Smooth muscle cell (in vitro differentiated cells): ENCODE results near the gene B4GALNT1. TPM values are rescaled to one million over a fixed set of nuclear protein-coding genes. Genes with fewer than 3 reads are reported as not detected.

Experiments
- DNase-seq: peaks from one replicate; lab custom pipeline; 2025; ENCODE audit not compliant: unreplicated experiment; lab: John Stamatoyannopoulos, UW
- H2AFZ ChIP-seq: fragments of 200-600 bp; sonication (generic); 2 replicates; pipeline ENCODE4 v1.6.0; 2016; ENCODE audit warnings: antibody characterized with exemption, low read depth, mild to moderate bottlenecking
- H3F3A ChIP-seq: fragments of 200-600 bp; sonication (generic); 2 replicates; pipeline ENCODE4 v1.6.0; 2017; ENCODE audit warnings: antibody characterized with exemption, low read depth
- H3K27ac ChIP-seq: fragments of 200-600 bp; sonication (generic); 2 replicates; pipeline ENCODE4 v1.5.1; 2016; ENCODE audit warnings: low read depth, mild to moderate bottlenecking
- H3K27me3 ChIP-seq: fragments of 200-600 bp; sonication (generic); 2 replicates; pipeline ENCODE4 v1.6.1; 2016; ENCODE audit warnings: low read depth, mild to moderate bottlenecking
- H3K36me3 ChIP-seq: fragments of 200-600 bp; sonication (generic); 2 replicates; pipeline ENCODE4 v1.5.1; 2016; ENCODE audit warnings: low read depth
- H3K4me1 ChIP-seq: fragments of 200-600 bp; sonication (generic); 2 replicates; pipeline ENCODE4 v1.5.1; 2016; ENCODE audit warnings: low read depth
- H3K4me2 ChIP-seq: fragments of 200-600 bp; sonication (generic); 2 replicates; pipeline ENCODE4 v1.6.0; 2016; ENCODE audit warnings: mild to moderate bottlenecking
- H3K4me3 ChIP-seq: fragments of 200-600 bp; sonication (generic); 2 replicates; pipeline ENCODE4 v1.5.1; 2016; ENCODE audit warnings: mild to moderate bottlenecking
- H3K79me2 ChIP-seq: fragments of 200-600 bp; sonication (generic); 2 replicates; pipeline ENCODE4 v1.6.0; 2016; ENCODE audit warnings: low read depth, mild to moderate bottlenecking
- H3K9ac ChIP-seq: fragments of 200-600 bp; sonication (generic); 2 replicates; pipeline ENCODE4 v1.6.0; 2016; ENCODE audit warnings: low read depth
- H3K9me3 ChIP-seq: fragments of 200-600 bp; sonication (generic); replicated peaks from 2 replicates; pipeline ENCODE4 v1.5.1; 2016; ENCODE audit warnings: low read depth
- H4K20me1 ChIP-seq: fragments of 200-600 bp; sonication (generic); 2 replicates; pipeline ENCODE4 v1.6.0; 2016; ENCODE audit warnings: low read depth
- WGBS: methylation state at CpG from one replicate; pipeline ENCODE4 v1.1.7; 2016; ENCODE audit warnings: low lambda C conversion rate; 5-methylcytosine and 5-hydroxymethylcytosine counted together
- polyA plus RNA-seq: library from polyadenylated mRNA; unstranded; fragments of >200 nt; fragmentation: Nextera tagmentation; extraction: Ambion mirVana; gene quantifications from 2 replicates; pipeline ENCODE4 v1.2.1, GENCODE V29; 2016
- total RNA-seq: library from RNA; depleted of rRNA; stranded (reverse); fragments of >200 nt; gene quantifications from 2 replicates; pipeline ENCODE4 v1.2.3, GENCODE V29; 2014
- TF ChIP-seq, protein P1 (sequence below): fragments of 200-600 bp; sonication (generic); IDR thresholded peaks from 2 replicates; pipeline ENCODE4 v1.5.1; 2017; ENCODE audit warnings: borderline replicate concordance, mild to moderate bottlenecking, antibody characterized with exemption; ENCODE audit not compliant: insufficient read depth, poor library complexity, severe bottlenecking

Gene B4GALNT1
- total and polyA plus RNA-seq, 2 experiments from 2014 or later: 1.8 to 5.6 TPM

GRCh38 chr12:57609101-57609780, 23.8 kb downstream of the B4GALNT1 start:
- H3K9ac ChIP-seq: no peak overlapping the region
- 56% methylated on average over 19 of the region's 19 CpGs for WGBS
- no peak overlapping the region for H3K27ac ChIP-seq
- no peaks in the 10 kb centered on the region for H3K27me3 ChIP-seq
- TF ChIP-seq, protein P1, sequence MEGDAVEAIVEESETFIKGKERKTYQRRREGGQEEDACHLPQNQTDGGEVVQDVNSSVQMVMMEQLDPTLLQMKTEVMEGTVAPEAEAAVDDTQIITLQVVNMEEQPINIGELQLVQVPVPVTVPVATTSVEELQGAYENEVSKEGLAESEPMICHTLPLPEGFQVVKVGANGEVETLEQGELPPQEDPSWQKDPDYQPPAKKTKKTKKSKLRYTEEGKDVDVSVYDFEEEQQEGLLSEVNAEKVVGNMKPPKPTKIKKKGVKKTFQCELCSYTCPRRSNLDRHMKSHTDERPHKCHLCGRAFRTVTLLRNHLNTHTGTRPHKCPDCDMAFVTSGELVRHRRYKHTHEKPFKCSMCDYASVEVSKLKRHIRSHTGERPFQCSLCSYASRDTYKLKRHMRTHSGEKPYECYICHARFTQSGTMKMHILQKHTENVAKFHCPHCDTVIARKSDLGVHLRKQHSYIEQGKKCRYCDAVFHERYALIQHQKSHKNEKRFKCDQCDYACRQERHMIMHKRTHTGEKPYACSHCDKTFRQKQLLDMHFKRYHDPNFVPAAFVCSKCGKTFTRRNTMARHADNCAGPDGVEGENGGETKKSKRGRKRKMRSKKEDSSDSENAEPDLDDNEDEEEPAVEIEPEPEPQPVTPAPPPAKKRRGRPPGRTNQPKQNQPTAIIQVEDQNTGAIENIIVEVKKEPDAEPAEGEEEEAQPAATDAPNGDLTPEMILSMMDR: no peak
- peaks cover 19% of the 10 kb centered on the region for H3F3A ChIP-seq
- H4K20me1 ChIP-seq: no peaks in the 10 kb centered on the region
- no peaks in the 10 kb centered on the region for H3K79me2 ChIP-seq
- no peak overlapping the region for H3K4me3 ChIP-seq
- H3K4me1 ChIP-seq: peaks cover 21% of the 10 kb centered on the region
- no peaks in the 10 kb centered on the region for H3K9me3 ChIP-seq
- DNase-seq: no peak
- no peak overlapping the region for H2AFZ ChIP-seq
- no peaks in the 10 kb centered on the region for H3K36me3 ChIP-seq
- no peak overlapping the region for H3K4me2 ChIP-seq

GRCh38 chr12:57607958-57608663, 24.9 kb downstream of the B4GALNT1 start:
- H3K4me1 ChIP-seq: peaks cover 30% of the 10 kb centered on the region
- H3F3A ChIP-seq: peaks cover 19% of the 10 kb centered on the region
- H3K4me3 ChIP-seq: no peak overlapping the region
- no peak overlapping the region for H2AFZ ChIP-seq
- H3K79me2 ChIP-seq: no peaks in the 10 kb centered on the region
- H3K27ac ChIP-seq: no peak overlapping the region
- DNase-seq: no peak
- H3K36me3 ChIP-seq: no peaks in the 10 kb centered on the region
- H4K20me1 ChIP-seq: no peaks in the 10 kb centered on the region
- no peaks in the 10 kb centered on the region for H3K27me3 ChIP-seq
- no peak overlapping the region for H3K4me2 ChIP-seq
- H3K9ac ChIP-seq: no peak overlapping the region
- H3K9me3 ChIP-seq: no peaks in the 10 kb centered on the region
- 85% methylated on average over 12 of the region's 12 CpGs for WGBS
- TF ChIP-seq, protein P1: no peak

DNA sequence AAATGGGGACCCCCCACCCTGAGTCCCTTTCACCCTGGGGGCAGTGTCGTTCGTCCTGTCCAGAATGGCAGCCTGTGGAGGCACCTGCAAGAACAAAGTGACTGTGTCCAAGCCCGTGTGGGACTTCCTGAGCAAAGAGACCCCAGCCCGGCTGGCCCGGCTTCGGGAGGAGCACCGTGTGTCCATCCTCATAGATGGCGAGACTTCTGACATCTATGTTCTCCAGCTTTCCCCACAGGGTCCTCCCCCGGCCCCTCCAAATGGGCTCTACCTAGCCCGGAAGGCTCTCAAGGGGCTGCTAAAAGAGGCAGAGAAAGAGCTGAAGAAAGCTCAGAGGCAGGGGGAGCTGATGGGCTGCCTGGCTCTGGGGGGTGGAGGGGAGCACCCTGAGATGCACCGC, 26.2 kb downstream of the B4GALNT1 start:
- DNase-seq: no peak
- Histone ChIP-seq H3K27ac (no peak overlapping the region), H3F3A (peaks cover 24% of the 10 kb centered on the region), H3K9me3 (no peaks in the 10 kb centered on the region), H3K79me2 (no peaks in the 10 kb centered on the region), H3K9ac (no peak overlapping the region), H3K4me1 (peaks cover 27% of the 10 kb centered on the region), H3K4me2 (no peak overlapping the region), H4K20me1 (no peaks in the 10 kb centered on the region), H3K36me3 (no peaks in the 10 kb centered on the region), H2AFZ (no peak overlapping the region), H3K4me3 (no peak overlapping the region), H3K27me3 (no peaks in the 10 kb centered on the region)
- over 99% methylated on average over 10 of the region's 11 CpGs for WGBS
- TF ChIP-seq, protein P1: no peak
